GM12872 (cell line): Measurements from ENCODE around the gene CARD19.

Source experiments
- CTCF ChIP-seq: IDR thresholded peaks from 3 replicates; pipeline ENCODE4 v1.5.1; 2011; ENCODE audit warnings: low read depth, mild to moderate bottlenecking, low read length, moderate library complexity; ENCODE audit not compliant: insufficient read depth

CARD19 gene

GRCh38 chr9:93151097-93151784 is 55.2 kb downstream of the CARD19 start:
- TF ChIP-seq CTCF: no peak

GRCh38 chr9:93154293-93154903 is 58.4 kb downstream of the CARD19 start:
- peak; percentile 72 for TF ChIP-seq CTCF

- TF ChIP-seq CTCF: no peak
These were observed 59.9 kb downstream of the CARD19 start for GRCh38 chr9:93155716-93156474.

- TF ChIP-seq CTCF: no peak
These were observed 60.5 kb downstream of the CARD19 start for GRCh38 chr9:93156475-93157008.

GRCh38 chr9:93159601-93160471 is 63.8 kb downstream of the CARD19 start:
- TF ChIP-seq CTCF: peak; percentile 96

- no peak for TF ChIP-seq CTCF
These were observed 66.0 kb downstream of the CARD19 start for GRCh38 chr9:93161786-93162562.
